Activated CD4-positive, alpha-beta memory T cell treated with anti-CD3 and anti-CD28 coated beads for 36 hours (primary cell): ENCODE data around the gene IQCM. TPM values are rescaled to one million over a fixed set of nuclear protein-coding genes. Genes with fewer than 3 reads are reported as not detected.
"Not testable (repeated sequence)": the region's sequence is repeated elsewhere in the genome, so short reads cannot be mapped to it uniquely, and the experiment has no call there.

Source experiments
- CTCF ChIA-PET: fragments of 350-600 bp; sonication (Branson Sonifier 250); formaldehyde crosslinking; loops from one replicate; lab custom pipeline; 2021; ENCODE audit warnings: antibody characterized with exemption, inconsistent platforms; lab: Charles Lee
- POLR2A ChIA-PET: fragments of 350-600 bp; sonication (Branson Sonifier 250); formaldehyde crosslinking; loops from one replicate; lab custom pipeline; 2021; ENCODE audit warnings: antibody characterized with exemption; lab: Charles Lee
- DNase-seq: peaks from one replicate; pipeline ENCODE4 v3.0.0-alpha.2; 2020
- H3K27ac Mint-ChIP-seq: one replicate; pipeline ENCODE4 v1.8.0; 2021; ENCODE audit warnings: mixed read lengths
- H3K27me3 Mint-ChIP-seq: one replicate; pipeline ENCODE4 v1.8.0; 2021; ENCODE audit warnings: mixed read lengths
- H3K36me3 Mint-ChIP-seq: one replicate; pipeline ENCODE4 v1.8.0; 2021; ENCODE audit warnings: mixed read lengths
- H3K4me1 Mint-ChIP-seq: one replicate; pipeline ENCODE4 v1.8.0; 2021; ENCODE audit warnings: low read depth, mixed read lengths
- H3K4me3 Mint-ChIP-seq: one replicate; pipeline ENCODE4 v1.8.0; 2021; ENCODE audit warnings: mild to moderate bottlenecking, mixed read lengths
- H3K9me3 Mint-ChIP-seq: one replicate; pipeline ENCODE4 v1.8.0; 2021; ENCODE audit warnings: mixed read lengths
- intact Hi-C: fragments of 100-400 bp; cut with micrococcal nuclease; formaldehyde crosslinking; loops from one replicate; pipeline ENCODE4 v1.15.1; 2023
- total RNA-seq, 2 experiments: library from RNA; stranded (reverse); gene quantifications; one replicate each; pipeline ENCODE4 v1.2.3, GENCODE V29; 2021

Gene IQCM
- total RNA-seq, 2 experiments from 2014 or later = not detected

DNA sequence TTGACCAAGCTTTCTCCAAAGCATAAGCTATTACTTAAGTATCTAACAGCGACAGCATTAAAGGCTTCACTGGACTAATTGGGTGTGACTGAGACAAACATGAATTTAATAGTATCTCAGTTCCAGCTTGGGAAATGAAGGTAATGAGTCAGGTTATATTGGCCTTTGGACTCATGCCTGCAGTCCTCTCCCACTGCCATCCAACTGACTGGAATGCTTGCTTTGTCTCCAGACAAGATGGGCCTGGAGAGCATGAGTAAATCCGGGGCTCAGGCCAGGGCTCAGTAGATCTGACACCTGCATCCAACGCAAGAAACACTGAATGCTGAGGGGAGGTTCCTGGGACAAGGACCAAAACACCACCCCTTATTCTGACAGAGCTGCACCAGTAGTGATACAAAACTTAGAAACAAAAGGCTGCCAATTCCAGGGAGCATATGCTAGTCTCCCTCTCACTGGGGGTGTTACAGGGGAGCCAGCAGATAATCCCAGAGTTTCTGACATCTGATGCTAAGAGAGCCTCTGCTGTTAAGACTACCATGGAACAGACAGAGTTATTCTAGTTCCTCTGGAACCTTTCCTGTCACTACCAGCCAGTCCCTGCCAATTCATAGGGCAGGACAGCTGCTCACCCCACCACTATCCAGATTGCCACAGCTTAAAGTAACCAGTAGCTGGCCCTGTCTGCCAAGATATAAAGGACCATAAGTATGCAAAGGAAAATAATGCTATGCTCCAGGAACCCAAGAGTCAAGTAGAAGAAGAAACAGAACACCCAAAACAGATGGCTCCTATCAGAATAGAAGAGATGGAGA, 293.8 kb downstream of the IQCM start:
- H3K27me3 Mint-ChIP-seq = no peaks in the 10 kb centered on the region
- no peak for DNase-seq
- no peak overlapping the region for H3K27ac Mint-ChIP-seq
- H3K4me1 Mint-ChIP-seq = no peaks in the 10 kb centered on the region
- CTCF ChIA-PET = no interaction called here
- POLR2A ChIA-PET = no interaction called here
- intact Hi-C loops = no loop called here
- H3K36me3 Mint-ChIP-seq = no peaks in the 10 kb centered on the region
- no peaks in the 10 kb centered on the region for H3K9me3 Mint-ChIP-seq
- no peak overlapping the region for H3K4me3 Mint-ChIP-seq

DNA sequence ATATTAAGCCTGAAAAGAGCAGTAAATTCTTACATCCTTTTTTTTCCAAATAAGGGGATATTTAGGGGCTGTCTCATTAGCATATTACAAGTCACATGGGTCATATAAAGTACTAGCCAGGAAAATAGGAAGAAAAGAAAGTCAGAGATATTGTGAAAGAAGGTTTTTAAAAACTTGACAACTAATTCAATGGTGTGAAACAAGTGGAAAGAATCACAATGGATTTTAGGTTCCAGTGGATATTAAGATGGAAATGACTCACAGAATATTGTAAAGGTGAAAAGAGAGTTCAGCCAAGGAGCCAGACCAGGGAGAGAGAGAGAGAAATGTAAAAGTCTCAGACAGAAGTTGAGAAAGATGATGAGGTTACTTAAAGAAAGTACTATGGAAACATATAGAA, 297.2 kb downstream of the IQCM start:
- no peaks in the 10 kb centered on the region for H3K9me3 Mint-ChIP-seq
- no peak overlapping the region for H3K4me3 Mint-ChIP-seq
- no peak for DNase-seq
- H3K4me1 Mint-ChIP-seq = no peaks in the 10 kb centered on the region
- no peak overlapping the region for H3K27ac Mint-ChIP-seq
- no peaks in the 10 kb centered on the region for H3K36me3 Mint-ChIP-seq
- intact Hi-C loops = no loop called here
- ChIA-PET CTCF (no interaction called here), POLR2A (no interaction called here)
- no peaks in the 10 kb centered on the region for H3K27me3 Mint-ChIP-seq

DNA sequence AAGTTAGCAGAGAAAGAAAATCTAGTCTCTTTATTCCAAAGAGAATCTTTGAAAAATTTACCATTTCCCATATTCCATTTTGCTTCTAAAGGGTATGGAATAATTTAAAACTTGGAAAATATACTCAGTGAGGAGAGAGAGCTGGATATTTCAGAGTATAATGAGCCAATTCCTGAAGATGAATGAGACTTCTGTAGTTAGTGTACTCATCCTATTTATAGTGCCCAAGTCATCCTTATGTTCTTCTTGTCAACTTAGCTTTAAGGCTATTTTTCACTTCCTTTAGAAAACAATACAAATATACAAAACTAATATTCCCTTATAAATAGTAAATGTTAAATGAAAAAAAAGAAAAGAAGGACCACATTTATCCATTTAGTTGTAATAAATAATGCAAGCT, 302.6 kb downstream of the IQCM start:
- Mint-ChIP-seq H3K27ac (no peak overlapping the region), H3K4me1 (no peaks in the 10 kb centered on the region), H3K9me3 (peaks cover 9% of the 10 kb centered on the region), H3K36me3 (no peaks in the 10 kb centered on the region), H3K4me3 (no peak overlapping the region), H3K27me3 (no peaks in the 10 kb centered on the region)
- no peak for DNase-seq
- POLR2A ChIA-PET = no interaction called here
- CTCF ChIA-PET = no interaction called here
- intact Hi-C loops = no loop called here

DNA sequence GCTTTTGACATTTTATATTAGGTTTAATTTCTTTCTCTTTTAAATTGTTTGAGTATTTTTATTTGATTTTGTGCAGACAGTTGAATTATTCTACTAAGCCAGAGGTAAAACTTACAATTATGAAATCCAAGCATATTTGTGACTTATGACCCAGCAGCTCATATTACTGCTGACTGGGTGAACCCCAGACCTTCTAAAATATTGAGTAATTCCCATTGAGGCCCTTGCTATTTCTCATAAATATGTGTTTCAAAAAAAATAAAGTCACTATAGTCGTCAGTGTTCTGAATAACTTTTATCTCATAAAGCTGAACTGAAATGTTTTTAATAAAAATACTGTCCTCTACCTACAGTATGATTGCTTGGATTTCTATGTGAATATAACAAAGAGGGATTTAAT, 303.1 kb downstream of the IQCM start:
- ChIA-PET CTCF (no interaction called here), POLR2A (no interaction called here)
- DNase-seq = no peak
- Mint-ChIP-seq H3K4me3 (no peak overlapping the region), H3K27ac (no peak overlapping the region), H3K27me3 (no peaks in the 10 kb centered on the region), H3K9me3 (peaks cover 10% of the 10 kb centered on the region), H3K4me1 (no peaks in the 10 kb centered on the region), H3K36me3 (no peaks in the 10 kb centered on the region)
- intact Hi-C loops = no loop called here

DNA sequence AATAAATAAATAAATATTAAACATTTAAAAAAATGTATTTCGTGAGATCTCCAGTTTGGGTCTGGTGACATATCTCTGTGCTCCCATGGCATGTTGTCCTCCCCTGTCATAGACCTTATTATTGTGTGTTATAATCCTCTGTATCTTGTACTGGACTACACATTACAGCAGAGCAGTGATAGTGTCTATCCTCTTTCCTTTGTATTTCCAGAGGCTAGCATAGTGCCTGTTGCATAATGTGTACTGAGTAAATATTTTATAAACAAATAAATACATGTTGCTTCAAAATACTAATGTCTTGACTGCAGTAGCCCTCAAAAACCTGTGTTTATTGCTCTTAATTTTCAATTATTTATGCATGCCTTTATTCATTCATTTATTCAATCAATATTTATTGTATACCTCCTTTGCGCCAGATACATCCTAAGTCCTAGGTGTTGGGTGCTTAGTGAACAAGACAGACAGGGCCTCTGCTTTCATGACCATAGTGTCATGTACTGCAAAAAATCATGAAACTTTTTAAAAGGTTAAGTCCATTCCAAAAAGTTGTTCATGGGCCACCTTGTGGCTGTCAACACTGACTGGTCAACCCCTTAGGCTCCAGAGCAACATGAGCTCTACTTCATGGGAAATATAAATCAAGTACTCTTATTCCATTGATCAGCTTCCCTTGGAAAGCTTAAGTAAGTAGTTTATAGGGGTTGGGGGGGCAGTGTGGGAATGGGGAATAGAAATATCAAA, 303.9 kb downstream of the IQCM start:
- intact Hi-C loops = no loop called here
- Mint-ChIP-seq H3K9me3 (peaks cover 17% of the 10 kb centered on the region), H3K27ac (no peak overlapping the region), H3K4me1 (no peaks in the 10 kb centered on the region), H3K4me3 (no peak overlapping the region), H3K27me3 (no peaks in the 10 kb centered on the region), H3K36me3 (no peaks in the 10 kb centered on the region)
- no peak for DNase-seq
- ChIA-PET CTCF (no interaction called here), POLR2A (no interaction called here)

DNA sequence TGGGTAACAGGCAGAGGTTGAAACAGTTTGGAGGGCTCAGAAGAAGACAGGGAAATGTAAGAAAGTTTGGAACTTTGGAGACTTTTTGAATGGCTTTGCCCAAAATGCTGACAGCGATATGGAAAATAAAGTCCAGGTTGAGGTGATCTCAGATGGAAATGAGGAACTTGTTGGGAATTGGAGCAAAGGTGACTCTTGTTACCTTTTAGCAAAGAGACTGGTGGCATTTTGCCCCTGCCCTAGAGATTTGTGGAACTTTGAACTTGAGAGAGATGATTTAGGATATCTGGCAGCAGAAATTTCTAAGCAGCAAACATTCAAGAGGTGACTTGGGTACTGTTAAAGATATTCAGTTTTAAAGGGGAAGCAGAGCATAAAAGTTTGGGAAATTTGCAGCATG, 308.3 kb downstream of the IQCM start:
- not testable (repeated sequence) for H3K27ac Mint-ChIP-seq

DNA sequence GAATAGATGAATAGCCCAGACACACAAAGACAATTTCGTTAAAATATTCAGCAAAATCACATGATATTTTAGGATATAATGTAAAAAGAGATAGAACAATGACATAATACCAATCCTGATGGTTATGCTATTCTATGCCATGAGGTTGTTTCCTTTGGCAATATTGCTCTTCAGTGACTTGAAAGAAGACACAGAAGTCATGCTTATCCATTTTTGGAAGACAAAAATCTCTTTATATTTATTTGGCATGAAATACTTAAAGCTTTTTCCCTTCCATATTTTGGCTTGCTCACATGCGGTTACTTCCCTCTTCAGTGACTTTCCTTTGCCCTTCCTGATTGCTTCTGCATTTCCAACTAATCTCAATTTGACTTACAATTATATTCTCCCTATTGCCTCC, 314.8 kb downstream of the IQCM start:
- Mint-ChIP-seq H3K9me3 (peaks cover 5% of the 10 kb centered on the region), H3K27me3 (no peaks in the 10 kb centered on the region), H3K4me3 (no peak overlapping the region), H3K36me3 (no peaks in the 10 kb centered on the region), H3K4me1 (no peaks in the 10 kb centered on the region), H3K27ac (no peak overlapping the region)
- intact Hi-C loops = no loop called here
- no peak for DNase-seq
- ChIA-PET CTCF (no interaction called here), POLR2A (no interaction called here)

More for the DNA sequence above, 308.3 kb downstream of the IQCM start:
- DNase-seq, H3K27me3 Mint-ChIP-seq, intact Hi-C loops, H3K36me3 Mint-ChIP-seq, H3K4me1 Mint-ChIP-seq, POLR2A ChIA-PET, CTCF ChIA-PET, H3K4me3 Mint-ChIP-seq: not testable (repeated sequence)
- peaks cover 17% of the 10 kb centered on the region for H3K9me3 Mint-ChIP-seq

DNA sequence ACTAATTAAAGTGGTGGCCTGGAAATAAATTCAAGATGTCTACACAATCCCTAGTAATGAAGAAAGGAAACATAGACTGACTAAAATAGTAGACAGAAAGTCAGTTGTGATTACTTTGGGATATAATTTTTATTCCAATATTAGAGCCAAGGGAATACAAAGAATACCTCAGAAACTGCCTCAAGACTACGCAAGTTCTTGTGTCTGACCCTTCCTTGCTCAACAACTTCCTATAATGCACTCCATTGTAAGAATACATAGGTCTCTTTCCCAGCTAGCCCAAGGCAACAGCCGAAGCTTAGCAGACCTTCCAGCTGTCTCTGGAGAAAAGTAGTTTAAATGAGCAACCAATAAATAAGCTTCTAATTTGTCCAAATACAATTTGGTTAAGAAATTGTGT, 315.9 kb downstream of the IQCM start:
- no peaks in the 10 kb centered on the region for H3K36me3 Mint-ChIP-seq
- ChIA-PET POLR2A (no interaction called here), CTCF (no interaction called here)
- intact Hi-C loops = no loop called here
- DNase-seq = no peak
- H3K27ac Mint-ChIP-seq = no peak overlapping the region
- no peak overlapping the region for H3K4me3 Mint-ChIP-seq
- H3K27me3 Mint-ChIP-seq = no peaks in the 10 kb centered on the region
- H3K4me1 Mint-ChIP-seq = no peaks in the 10 kb centered on the region
- peaks cover 5% of the 10 kb centered on the region for H3K9me3 Mint-ChIP-seq

DNA sequence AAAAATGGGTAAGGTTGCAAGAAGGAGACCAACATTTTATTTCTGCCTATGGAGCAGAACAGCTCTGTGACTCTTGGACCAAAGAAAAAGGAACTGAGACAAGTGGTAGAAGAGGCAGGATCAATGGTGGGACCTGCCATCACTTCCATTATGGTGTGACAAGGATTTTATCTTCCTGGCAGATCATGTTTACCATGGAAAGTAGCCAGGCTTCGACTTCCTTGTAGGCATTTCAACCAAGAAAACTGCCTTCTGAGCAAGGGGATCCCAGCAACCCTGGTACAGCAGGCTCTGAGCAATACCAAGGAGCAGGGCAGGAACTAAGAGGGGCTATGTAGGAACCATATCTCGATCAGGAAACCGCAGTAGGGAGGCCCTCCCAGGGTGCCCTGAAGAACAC, 317.4 kb downstream of the IQCM start:
- Mint-ChIP-seq H3K4me1 (no peaks in the 10 kb centered on the region), H3K27me3 (no peaks in the 10 kb centered on the region), H3K27ac (no peak overlapping the region), H3K4me3 (no peak overlapping the region), H3K36me3 (no peaks in the 10 kb centered on the region), H3K9me3 (peaks cover 5% of the 10 kb centered on the region)
- ChIA-PET POLR2A (no interaction called here), CTCF (no interaction called here)
- intact Hi-C loops = no loop called here
- no peak for DNase-seq

DNA sequence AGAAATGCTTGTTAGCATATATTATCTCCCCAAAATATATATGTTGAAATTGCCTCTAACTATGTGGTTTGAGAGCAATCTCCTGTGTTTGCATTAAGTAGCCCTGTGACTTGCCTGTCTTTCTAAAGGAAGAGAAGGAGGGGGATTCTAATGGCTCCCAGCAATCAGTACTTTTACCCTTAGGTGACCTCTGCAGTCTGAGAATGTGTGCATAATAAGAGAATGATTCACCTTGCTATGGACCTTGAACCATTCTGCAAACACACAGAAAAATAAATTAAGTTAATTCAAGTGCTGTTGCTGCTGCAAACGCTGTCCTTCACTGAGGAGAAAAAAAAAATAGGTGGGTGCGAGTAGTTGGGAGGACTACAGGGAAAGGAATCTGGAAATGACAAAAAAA, 322.2 kb downstream of the IQCM start:
- POLR2A ChIA-PET = no interaction called here
- Mint-ChIP-seq H3K9me3 (peaks cover 5% of the 10 kb centered on the region), H3K4me3 (no peak overlapping the region), H3K4me1 (no peaks in the 10 kb centered on the region), H3K27me3 (no peaks in the 10 kb centered on the region), H3K36me3 (no peaks in the 10 kb centered on the region), H3K27ac (no peak overlapping the region)
- intact Hi-C loops = no loop called here
- CTCF ChIA-PET = no interaction called here
- no peak for DNase-seq

DNA sequence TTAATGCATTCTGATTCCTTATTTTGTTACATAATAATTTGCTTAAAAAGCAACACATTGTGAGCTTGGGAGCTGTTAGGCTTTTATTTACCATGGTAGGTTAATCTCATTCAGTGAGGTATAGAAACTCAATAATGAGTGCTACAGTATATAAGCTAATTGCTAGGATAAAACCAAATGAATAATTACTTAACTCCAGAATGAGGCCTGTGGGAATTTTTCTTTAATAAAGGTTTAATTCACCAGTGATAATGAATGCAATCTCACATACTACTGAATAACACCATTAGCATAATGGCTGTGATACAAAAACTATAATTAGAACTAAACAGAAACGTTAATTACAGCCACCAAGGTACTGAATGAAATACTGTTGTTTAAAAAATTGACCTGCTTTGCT, 326.3 kb downstream of the IQCM start:
- ChIA-PET CTCF (no interaction called here), POLR2A (no interaction called here)
- H3K27me3 Mint-ChIP-seq = no peaks in the 10 kb centered on the region
- H3K4me1 Mint-ChIP-seq = no peaks in the 10 kb centered on the region
- no peaks in the 10 kb centered on the region for H3K36me3 Mint-ChIP-seq
- H3K9me3 Mint-ChIP-seq = no peaks in the 10 kb centered on the region
- no peak overlapping the region for H3K27ac Mint-ChIP-seq
- intact Hi-C loops = no loop called here
- no peak overlapping the region for H3K4me3 Mint-ChIP-seq
- no peak for DNase-seq

DNA sequence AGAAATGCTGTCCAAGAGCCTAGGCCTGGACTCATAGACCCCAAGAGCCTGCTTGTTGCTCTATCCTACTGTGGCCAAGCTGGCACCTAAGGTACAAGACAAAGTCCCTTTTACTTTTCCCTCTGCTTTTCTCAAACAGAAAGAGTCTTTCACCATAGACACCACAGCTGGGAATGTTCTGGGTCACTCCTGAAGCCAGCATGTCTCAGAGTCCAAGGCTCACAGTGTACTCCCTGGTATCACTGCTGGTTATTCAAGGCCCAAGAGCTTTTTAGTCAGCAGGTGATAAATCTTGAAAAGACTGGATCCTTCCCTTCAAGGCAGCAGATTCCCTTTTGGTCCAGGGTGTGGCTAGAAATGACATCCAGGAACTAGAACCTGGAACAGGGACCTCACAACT, 328.8 kb downstream of the IQCM start:
- DNase-seq = no peak
- no peaks in the 10 kb centered on the region for H3K27me3 Mint-ChIP-seq
- no peaks in the 10 kb centered on the region for H3K36me3 Mint-ChIP-seq
- H3K9me3 Mint-ChIP-seq = no peaks in the 10 kb centered on the region
- H3K4me3 Mint-ChIP-seq = no peak overlapping the region
- ChIA-PET POLR2A (no interaction called here), CTCF (no interaction called here)
- intact Hi-C loops = no loop called here
- no peaks in the 10 kb centered on the region for H3K4me1 Mint-ChIP-seq
- no peak overlapping the region for H3K27ac Mint-ChIP-seq

DNA sequence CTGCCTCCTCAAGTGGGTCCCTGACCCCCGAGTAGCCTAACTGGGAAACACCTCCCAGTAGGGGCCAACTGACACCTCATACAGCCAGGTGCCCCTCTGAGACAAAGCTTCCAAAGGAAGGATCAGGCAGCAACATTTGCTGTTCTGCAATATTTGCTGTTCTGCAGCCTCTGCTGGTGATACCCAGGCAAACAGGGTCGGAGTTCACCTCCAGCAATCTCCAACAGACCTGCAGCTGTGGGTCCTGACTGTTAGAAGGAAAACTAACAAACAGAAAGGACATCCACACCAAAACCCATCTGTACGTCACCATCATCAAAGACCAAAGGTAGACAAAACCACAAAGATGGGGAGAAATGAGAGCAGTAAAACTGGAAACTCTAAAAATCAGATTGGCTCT, 347.0 kb downstream of the IQCM start:
- H3K9me3 Mint-ChIP-seq, H3K4me1 Mint-ChIP-seq, DNase-seq, POLR2A ChIA-PET, H3K27me3 Mint-ChIP-seq, H3K4me3 Mint-ChIP-seq, H3K27ac Mint-ChIP-seq, intact Hi-C loops, CTCF ChIA-PET, H3K36me3 Mint-ChIP-seq: not testable (repeated sequence)
